ENCODE data around the gene ASPRV1.
"Not testable (repeated sequence)": the region's sequence is repeated elsewhere in the genome, so short reads cannot be mapped to it uniquely, and the experiment has no call there.

Gene ASPRV1

DNA sequence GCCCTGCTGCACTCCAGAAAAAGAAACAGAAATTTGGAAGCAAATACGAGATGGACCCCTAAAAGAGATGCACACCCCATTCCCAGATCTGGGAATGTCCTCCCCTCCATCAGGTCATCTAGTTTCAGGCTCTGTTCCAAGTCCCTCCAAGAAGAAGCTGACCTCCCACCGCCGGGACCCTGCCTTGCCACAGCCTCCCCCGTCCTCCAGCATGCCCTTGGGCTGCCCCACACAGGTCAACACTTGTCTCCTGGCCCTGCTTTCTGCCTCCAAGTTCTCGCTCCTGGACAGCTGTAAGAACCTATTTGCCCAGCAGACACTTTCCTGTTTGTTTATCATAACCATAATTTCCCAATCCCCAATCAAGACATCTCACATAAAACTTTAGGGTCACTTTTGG lies 2.0 kb downstream of the ASPRV1 start:
- DNase-seq = no peak

- no peak for DNase-seq
These were observed 3.0 kb downstream of the ASPRV1 start for GRCh38 chr2:69958480-69958879.

DNA sequence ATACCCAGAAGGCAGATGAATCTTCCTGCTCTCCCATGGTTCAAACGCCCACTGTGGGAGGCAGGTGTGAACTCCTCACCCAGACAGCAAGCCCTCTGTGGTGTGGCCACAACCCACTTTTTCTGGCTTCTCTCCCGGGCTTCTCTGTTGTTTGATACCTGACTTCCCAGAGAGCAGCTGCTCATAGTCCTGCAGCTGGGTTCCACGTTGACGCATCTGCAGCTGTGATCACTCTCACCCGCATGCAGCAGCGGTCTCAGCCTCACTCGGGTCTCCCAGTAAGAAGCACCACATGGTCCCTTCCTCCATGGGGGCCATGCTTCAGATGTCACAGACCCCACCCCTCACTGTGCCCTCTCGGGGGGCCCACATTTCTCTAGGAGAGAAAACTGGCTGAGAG lies 3.5 kb downstream of the ASPRV1 start:
- no peak for DNase-seq

- no peak for DNase-seq
These were observed 4.9 kb downstream of the ASPRV1 start for GRCh38 chr2:69956475-69956979.

DNA sequence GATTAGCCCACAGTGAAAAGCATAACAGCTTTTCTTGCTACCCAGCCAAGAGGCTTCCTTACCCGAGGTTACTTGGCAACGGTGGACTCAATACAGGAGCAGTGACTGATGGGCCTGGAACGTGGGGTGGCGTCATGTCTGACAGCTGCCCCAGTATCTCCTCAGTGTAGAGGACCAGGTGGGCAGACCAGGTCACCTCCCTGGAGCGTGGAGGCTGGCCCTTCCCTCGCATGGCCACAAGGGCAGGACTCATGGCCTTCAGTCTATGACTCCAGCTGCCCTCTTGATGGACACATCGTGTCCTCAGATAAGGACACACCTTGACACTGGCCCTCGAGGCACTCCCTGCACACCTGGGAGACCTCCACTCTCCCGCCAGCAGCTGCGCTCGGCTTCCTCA lies 6.4 kb downstream of the ASPRV1 start:
- DNase-seq = no peak

GRCh38 chr2:69954084-69954483 lies 7.3 kb downstream of the ASPRV1 start:
- DNase-seq = no peak

DNA sequence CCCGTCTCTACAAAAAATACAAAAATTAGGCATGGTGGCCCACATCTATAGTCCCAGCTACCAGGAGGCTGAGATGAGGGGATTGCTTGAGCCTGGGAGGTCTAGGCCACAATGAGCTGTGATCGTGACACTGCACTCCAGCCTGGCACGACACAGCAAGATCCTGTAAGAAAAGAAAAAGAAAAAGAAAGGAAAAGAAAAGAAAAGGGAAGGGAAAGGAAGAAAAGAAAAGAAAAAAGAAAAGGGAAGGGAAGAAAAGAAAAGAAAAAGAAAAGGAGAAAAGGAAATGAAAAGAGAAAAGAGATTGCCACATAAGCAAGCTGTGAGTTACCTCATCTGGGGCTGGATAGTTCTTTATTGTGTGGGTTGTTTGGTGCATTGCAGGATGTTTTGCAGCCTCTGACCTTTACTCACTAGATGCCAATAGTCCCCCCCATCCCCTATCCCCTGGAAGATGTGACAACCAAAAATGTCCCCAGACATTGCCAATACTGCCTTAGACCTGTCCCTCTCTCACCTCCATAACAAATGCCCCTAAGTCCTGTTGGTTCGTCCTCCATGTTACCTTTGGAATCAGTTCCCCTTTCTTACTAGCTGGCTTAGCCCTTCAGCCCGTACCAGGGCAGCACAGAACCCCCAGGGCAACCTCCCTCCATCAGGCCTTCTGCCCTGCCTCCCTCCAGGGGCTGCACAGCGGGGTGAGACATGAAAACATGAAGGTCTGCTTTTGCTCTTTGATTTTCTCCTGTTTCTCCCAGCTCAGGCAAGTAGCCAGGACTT lies 8.9 kb downstream of the ASPRV1 start:
- DNase-seq = no peak

DNA sequence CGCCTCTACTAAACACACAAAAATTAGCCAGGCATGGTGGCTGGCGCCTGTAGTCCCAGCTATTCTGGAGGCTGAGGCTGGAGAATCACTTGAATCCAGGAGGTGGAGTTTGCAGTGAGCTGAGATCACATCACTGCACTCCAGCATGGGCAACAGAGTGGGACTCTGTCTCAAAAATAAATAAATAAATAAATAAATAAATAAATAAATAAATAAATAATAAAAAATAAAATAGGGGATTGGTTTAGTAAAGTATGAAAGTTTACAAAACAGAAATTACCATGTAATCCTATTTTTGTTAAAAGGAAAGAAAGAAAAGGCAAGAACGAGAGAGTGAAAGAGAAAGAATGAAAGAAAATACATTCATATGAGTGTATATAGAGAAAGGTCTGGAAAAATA lies 10.8 kb downstream of the ASPRV1 start:
- DNase-seq = not testable (repeated sequence)

DNA sequence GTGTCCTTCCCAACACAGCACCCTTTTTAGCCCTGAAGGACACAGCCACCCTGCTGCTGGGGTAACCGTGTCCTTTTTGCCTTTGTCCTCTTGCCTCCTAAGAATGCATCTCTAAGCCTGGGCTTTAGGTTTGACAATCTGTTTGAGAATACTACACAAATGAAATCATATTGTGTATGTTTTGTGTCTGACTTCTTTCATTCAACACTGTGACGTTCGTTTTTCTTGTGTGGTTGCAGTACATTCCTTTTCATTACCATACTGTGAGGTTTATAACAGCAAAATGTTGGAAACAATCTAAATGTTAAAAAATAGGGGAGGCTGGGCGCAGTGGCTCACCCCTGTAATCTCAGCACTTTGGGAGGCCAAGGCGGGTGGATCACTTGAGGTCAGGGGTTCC lies 11.2 kb downstream of the ASPRV1 start:
- DNase-seq = no peak

DNA sequence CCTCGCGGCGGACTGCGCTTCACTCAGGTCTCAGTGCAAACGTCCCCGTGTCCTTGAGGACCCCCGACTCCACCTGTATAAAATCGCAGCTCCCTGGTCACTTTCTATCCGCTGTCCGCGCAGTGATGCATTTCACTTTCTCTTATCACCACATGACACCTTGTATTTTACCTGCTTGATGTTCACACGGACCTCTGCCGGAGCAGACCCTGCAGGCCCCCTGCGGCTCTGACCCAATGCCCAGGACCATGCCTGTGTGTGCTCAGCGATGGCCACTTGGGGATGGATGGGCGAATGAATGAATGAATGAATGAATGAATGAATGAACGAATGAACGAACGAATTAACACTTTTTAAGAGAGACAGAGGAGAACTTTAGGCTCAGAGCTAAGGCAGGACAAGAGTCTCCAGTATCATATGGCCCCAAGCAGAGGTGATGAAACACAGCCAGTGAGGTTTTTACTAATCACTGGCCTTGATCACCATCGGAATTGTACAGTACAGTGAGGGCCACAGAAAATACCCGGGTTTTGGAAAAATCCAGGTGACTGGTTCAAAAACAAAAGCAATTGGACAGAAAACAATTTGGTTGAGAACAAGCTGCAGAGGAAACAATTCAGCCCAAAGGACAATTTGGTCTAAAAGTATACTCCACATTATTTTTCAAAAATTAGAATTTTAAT lies 12.3 kb downstream of the ASPRV1 start:
- no peak for DNase-seq

DNA sequence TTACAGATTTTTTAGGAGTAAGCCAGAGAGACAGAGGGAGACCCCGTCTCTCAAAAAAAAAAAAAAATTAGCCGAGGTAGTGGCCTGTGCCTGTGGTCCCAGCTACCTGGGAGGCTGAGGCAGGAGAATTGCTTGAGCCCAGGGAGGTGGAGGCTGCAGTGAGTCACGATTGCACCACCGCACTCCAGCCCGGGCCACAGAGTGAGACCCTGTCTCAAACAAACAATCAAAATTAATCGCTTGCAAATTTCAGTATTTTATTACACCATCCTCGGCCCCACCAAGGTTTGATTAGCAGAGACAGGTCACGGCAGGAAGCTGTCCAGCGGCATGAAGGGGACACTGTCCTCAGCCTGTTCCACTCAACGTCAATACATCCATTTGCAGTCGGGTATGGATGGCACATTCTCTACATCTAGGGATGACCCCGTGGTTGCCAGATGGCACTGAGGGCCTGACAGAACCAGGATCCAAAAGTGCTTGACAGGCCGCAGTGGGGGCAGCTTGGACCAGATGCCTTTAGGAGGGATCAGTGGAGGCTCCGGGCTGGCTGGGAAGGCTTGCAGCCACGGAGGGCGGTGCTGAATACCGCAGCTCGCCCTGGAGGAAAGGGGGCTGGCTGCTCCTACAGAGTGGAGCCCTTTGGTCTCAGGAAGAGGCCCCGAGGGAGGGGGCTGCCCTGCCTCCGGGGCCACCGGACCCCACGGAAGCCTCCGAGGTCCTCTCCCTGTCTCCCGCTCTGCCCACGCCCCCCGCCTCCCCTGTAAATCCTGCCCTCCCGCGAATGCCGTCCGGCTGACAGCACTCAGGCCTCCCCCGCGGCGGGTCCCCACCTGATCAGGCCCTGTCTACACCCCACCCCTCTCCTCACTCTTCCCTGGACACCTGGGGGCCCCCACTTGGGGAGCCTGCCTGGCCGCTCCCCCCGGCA lies 13.1 kb downstream of the ASPRV1 start:
- DNase-seq = no peak

DNA sequence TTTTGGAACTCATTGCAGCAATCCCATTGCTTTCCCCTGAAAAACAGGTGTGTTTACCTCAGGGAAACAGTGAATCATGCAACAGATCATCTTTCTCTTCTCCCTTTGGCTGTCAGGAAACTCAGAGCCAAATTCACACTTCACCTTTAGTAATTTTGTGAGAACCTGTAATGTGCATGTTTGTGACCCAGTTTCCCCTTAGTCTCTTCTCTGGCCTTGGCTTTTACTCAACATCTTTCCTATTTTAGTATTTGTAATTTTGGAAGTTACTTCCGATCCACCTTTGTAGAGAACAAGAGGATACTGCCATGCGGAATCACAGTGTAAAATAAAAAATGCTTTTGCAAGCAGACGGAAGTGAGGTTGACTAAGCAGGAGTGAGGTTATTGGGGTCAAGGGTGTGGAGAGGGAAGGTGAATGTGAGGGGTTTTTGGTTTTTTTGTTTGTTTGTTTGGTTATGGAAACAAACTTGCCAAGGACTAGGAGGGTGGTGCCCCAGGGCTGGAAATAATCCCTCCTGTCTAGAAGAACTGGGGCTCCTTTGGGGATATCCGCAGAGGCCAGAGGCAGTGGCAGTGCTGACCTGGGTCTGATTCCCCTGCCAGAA lies 14.0 kb downstream of the ASPRV1 start:
- no peak for DNase-seq

- DNase-seq = no peak
These were observed 14.8 kb downstream of the ASPRV1 start for GRCh38 chr2:69946351-69947324.

DNA sequence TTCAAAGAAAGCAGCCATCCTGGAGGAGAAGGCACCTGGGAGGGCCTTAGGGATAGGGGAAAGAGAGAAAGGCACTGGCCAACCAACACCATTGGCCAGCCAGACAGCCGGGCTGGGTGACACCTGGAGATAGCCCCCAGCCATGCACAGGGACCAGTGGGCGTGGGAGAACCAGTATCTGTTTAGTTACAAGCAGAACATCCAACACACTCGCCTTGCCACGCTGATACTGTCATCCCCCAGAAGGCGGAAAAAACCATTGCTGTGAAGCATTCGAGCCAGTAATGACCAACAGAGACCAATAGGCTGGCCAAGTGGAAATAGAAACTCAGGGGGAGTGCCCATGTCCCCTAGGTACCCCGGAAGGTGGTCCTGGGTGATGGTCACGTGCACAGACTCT lies 15.5 kb downstream of the ASPRV1 start:
- no peak for DNase-seq

GRCh38 chr2:69945441-69945840 lies 16.0 kb downstream of the ASPRV1 start:
- DNase-seq = no peak

DNA sequence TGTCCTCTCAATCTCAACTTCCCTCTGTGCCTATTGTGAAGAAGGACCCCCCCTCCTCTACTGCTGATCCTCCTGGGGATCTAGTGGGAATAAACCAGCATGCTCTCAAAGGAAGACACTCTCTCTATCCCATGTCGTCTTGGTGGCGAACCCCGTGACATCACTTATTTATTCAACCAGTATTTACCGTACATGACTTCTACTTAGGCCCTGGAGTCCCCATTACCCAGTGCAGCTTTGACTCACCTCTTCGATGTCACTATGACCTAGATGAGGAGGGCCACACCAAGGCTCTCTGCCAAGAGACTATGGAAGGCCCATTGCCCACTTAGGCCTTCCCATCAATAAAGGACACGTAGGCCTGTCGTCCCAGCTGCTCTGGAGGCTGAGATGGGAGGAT lies 16.7 kb downstream of the ASPRV1 start:
- DNase-seq = no peak

DNA sequence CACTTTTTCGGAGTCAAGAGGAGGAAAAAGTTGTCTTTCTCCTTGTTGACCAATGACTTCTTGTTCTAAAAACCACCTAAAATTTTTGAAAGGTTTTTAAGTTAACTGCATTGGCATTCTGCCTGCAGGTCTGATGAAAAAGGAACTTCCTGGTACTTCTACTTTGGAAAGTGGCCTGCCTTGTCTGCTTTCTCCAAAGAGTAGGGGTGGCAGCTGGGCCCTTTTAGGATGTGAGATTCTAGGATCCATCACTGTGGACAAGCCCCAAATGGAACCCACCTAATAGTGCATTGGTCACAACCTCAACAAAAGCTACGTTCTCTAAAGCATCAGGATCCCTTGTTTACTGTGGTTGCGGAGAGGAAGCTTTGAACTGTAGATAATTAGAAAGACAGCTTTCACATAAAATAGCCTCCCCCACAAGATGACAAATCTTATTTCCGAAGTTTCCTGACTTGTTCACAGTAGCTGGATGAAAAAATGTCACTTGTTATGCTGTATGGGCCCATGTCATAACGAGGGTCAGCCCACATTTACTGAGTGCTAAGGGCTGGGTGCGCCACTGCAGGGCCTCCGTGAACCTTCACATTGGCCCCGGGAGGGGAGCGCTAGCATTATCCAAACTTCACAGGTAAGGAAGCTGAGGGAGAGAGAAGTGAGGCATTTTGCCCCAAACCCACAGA lies 17.4 kb downstream of the ASPRV1 start:
- no peak for DNase-seq

DNA sequence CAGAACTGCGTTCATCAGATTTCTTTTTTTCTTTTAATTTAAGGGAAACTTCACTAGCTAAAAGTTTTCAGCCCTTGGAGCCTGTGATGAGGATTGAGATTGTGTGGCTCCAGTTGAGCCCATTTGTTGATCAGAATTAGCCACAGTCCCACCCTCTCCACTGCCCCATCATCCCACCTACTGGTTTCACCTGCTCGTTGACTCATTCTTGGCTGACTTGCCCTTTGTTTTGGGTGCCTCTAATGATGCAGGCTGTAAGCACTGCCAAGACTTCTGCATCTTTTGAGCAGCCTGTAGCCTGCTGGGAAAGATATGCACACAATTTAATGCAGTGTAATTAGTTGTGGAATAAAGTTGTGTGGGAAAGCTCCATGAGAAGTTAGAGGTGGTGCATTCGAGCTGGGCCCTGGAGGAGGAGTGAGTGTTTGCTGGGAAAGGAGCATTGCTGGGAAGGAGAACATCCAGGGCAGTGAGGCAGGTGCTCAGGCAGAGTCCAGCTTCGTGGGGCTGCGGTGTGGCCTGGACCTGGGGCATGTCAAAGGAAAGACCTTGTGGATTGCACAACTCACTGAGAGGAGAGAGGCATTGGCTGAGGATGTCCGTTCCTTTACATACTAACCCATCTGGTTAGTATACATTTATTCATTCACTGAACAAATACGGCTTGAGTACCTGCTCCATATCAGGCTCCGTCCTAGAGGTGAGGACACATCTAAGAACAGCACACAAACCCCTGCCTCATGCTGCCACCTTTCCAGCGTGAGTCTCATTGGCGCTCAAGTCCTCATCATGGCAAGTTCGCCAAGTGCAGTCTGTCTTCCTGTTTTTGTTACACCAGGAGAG lies 18.2 kb downstream of the ASPRV1 start:
- DNase-seq = no peak

- no peak for DNase-seq
These were observed 20.7 kb downstream of the ASPRV1 start for GRCh38 chr2:69940691-69941090.

- no peak for DNase-seq
These were observed 21.7 kb downstream of the ASPRV1 start for GRCh38 chr2:69939722-69940121.

All from NCI-H524 treated with DMSO at 0.1 percent for 48 hours (cell line).